ENCODE results near the gene RSPH1. TPM values are rescaled to one million over a fixed set of nuclear protein-coding genes. Genes with fewer than 3 reads are reported as not detected.

RSPH1 gene
- total and polyA plus RNA-seq, 7 donors, result 0.08 to 0.29 TPM; not detected in 5

GRCh38 chr21:42526379-42526727, 30.3 kb upstream of the RSPH1 start:
- ATAC-seq (no peak), DNase-seq (no peak)
- WGBS, 3 donors, result 54 to 64% (median 56%) methylated on average over 9 of the region's 9 CpGs
- H3K36me3 ChIP-seq (ENCODE audit: insufficient read depth in 1 of 2, low read depth in 1 of 2), result peaks cover 0 to 8% of the 10 kb centered on the region in 2 donors
- intact Hi-C loops (cut with DNase I), result loop anchor here in 1 of 2 donors (10.0 kb wide), 1 partner anchor 292 kb away; no protein-coding TSS in a partner anchor
- TF ChIP-seq CTCF (IDR thresholded peaks at IDR 0.05), result no peak
- H3K9me3 ChIP-seq, result no peaks in the 10 kb centered on the region
- H3K4me1 ChIP-seq, result peaks cover 49% of the 10 kb centered on the region
- no peak overlapping the region for H3K4me3 ChIP-seq
- H3K27ac ChIP-seq, result peak overlapping the region; percentile 88
- no peaks in the 10 kb centered on the region for H3K27me3 ChIP-seq (ENCODE audit: insufficient read depth in 3 of 3, low read length in 2 of 3)

GRCh38 chr21:42525676-42526378, 29.8 kb upstream of the RSPH1 start:
- Histone ChIP-seq H3K9me3 (no peaks in the 10 kb centered on the region), H3K27ac (peak overlapping the region; percentile 88), H3K4me1 (peaks cover 47% of the 10 kb centered on the region), H3K36me3 (ENCODE audit: insufficient read depth in 1 of 2, low read depth in 1 of 2) (peaks cover 0 to 13% of the 10 kb centered on the region in 2 donors), H3K27me3 (ENCODE audit: insufficient read depth in 3 of 3, low read length in 2 of 3) (no peaks in the 10 kb centered on the region), H3K4me3 (peak overlapping the region; percentile 47)
- DNase-seq, result no peak
- ATAC-seq, result no peak
- intact Hi-C loops (cut with DNase I), result loop anchor here in 1 of 2 donors (10.0 kb wide), 1 partner anchor 291 kb away; no protein-coding TSS in a partner anchor
- 80 to 87% (median 82%) methylated on average over 9 of the region's 9 CpGs for WGBS, 3 donors
- TF ChIP-seq CTCF (IDR thresholded peaks at IDR 0.05), result no peak

GRCh38 chr21:42525029-42525581, 29.1 kb upstream of the RSPH1 start:
- 12 to 27% (median 15%) methylated on average over 15 of the region's 15 CpGs for WGBS, 3 donors
- no peak for TF ChIP-seq CTCF (IDR thresholded peaks at IDR 0.05)
- peak overlapping the region; percentile 47 for H3K4me3 ChIP-seq
- peaks cover 45% of the 10 kb centered on the region for H3K4me1 ChIP-seq
- no peaks in the 10 kb centered on the region for H3K27me3 ChIP-seq (ENCODE audit: insufficient read depth in 3 of 3, low read length in 2 of 3)
- H3K27ac ChIP-seq, result peak overlapping the region; percentile 88
- DNase-seq (no peak), ATAC-seq (peak; percentile 53 to 74 (median 72))
- no peaks in the 10 kb centered on the region for H3K9me3 ChIP-seq
- peaks cover 0 to 20% of the 10 kb centered on the region in 2 donors for H3K36me3 ChIP-seq (ENCODE audit: insufficient read depth in 1 of 2, low read depth in 1 of 2)
- intact Hi-C loops (cut with DNase I), result loop anchor here in 1 of 2 donors (10.0 kb wide), 1 partner anchor 290 kb away; no protein-coding TSS in a partner anchor

- Histone ChIP-seq H3K9me3 (no peaks in the 10 kb centered on the region), H3K27ac (peak overlapping the region; percentile 88), H3K4me1 (peaks cover 43% of the 10 kb centered on the region), H3K27me3 (ENCODE audit: insufficient read depth in 3 of 3, low read length in 2 of 3) (no peaks in the 10 kb centered on the region), H3K36me3 (ENCODE audit: insufficient read depth in 1 of 2, low read depth in 1 of 2) (peaks cover 0 to 26% of the 10 kb centered on the region in 2 donors), H3K4me3 (peak overlapping the region; percentile 47)
- WGBS, 3 donors, result 10 to 21% (median 12%) methylated on average over 17 of the region's 17 CpGs
- ATAC-seq, result peak; percentile 68 to 82 (median 74)
- DNase-seq, result peak; percentile 67 to 86
- intact Hi-C loops (cut with DNase I), result loop anchor here in 1 of 2 donors (10.0 kb wide), 1 partner anchor 290 kb away; no protein-coding TSS in a partner anchor
- no peak for TF ChIP-seq CTCF (IDR thresholded peaks at IDR 0.05)
Measured at GRCh38 chr21:42524341-42525028, 28.5 kb upstream of the RSPH1 start.
